WTC11 (cell line): ENCODE data around the gene CREB3L1. TPM values are rescaled to one million over a fixed set of nuclear protein-coding genes. Genes with fewer than 3 reads are reported as not detected.
A peak's percentile ranks its signal among the peaks of the same experiment; 100 is the strongest.

Source experiments
- ATAC-seq: fragments of 200-7000 bp; cut with Tn5 transposase; 2 replicates; pipeline ENCODE4 v1.10.0; 2021; ENCODE audit warnings: mild to moderate bottlenecking, moderate library complexity
- CTCF ChIA-PET: fragments of 300-600 bp; sonication (Branson Sonifier 250); formaldehyde crosslinking; loops from one replicate; lab custom pipeline; 2021; ENCODE audit warnings: antibody characterized with exemption; lab: Charles Lee
- POLR2A ChIA-PET: fragments of 350-600 bp; sonication (Branson Sonifier 250); formaldehyde crosslinking; loops from one replicate; lab custom pipeline; 2021; ENCODE audit warnings: antibody characterized with exemption; lab: Charles Lee
- DNase-seq: peaks from one replicate; pipeline ENCODE4 v3.0.0; 2021; ENCODE audit warnings: low spot score
- H3K27ac Mint-ChIP-seq: 2 replicates; pipeline ENCODE4 v1.8.0; 2021; ENCODE audit warnings: mixed read lengths
- H3K27me3 Mint-ChIP-seq: 2 replicates; pipeline ENCODE4 v1.8.0; 2021; ENCODE audit warnings: low read depth, mild to moderate bottlenecking, moderate library complexity, mixed read lengths
- H3K36me3 Mint-ChIP-seq: 2 replicates; pipeline ENCODE4 v1.8.0; 2021; ENCODE audit warnings: mixed read lengths
- H3K4me1 Mint-ChIP-seq: 2 replicates; pipeline ENCODE4 v1.8.0; 2022; ENCODE audit warnings: mixed read lengths
- H3K4me3 Mint-ChIP-seq: 2 replicates; pipeline ENCODE4 v1.8.0; 2021; ENCODE audit warnings: mild to moderate bottlenecking, moderate library complexity, mixed read lengths
- H3K9me3 Mint-ChIP-seq: 2 replicates; pipeline ENCODE4 v1.8.0; 2021; ENCODE audit warnings: mixed read lengths
- CBFB ChIP-seq: sonication (generic); formaldehyde crosslinking; IDR thresholded peaks from 2 replicates; pipeline ENCODE4 v1.8.1; 2022; ENCODE audit warnings: mild to moderate bottlenecking, low read depth, missing genetic modification reagents
- CREM ChIP-seq: sonication (generic); formaldehyde crosslinking; IDR thresholded peaks from 2 replicates; pipeline ENCODE4 v1.8.1; 2022; ENCODE audit warnings: mild to moderate bottlenecking, missing genetic modification reagents, moderate library complexity
- E2F4 ChIP-seq: sonication (generic); formaldehyde crosslinking; IDR thresholded peaks from 2 replicates; pipeline ENCODE4 v1.8.1; 2022; ENCODE audit warnings: low read depth, mild to moderate bottlenecking, moderate library complexity, missing genetic modification reagents, borderline replicate concordance
- ETV6 ChIP-seq: sonication (generic); formaldehyde crosslinking; IDR thresholded peaks from 2 replicates; pipeline ENCODE4 v1.8.1; 2022; ENCODE audit warnings: mild to moderate bottlenecking, missing genetic modification reagents
- GTF2I ChIP-seq: fragments of 250-450 bp; sonication (Bioruptor Pico); conservative IDR thresholded peaks from 2 replicates; pipeline ENCODE4 v1.4.0; 2021; ENCODE audit warnings: mild to moderate bottlenecking
- HMGA2 ChIP-seq: fragments of 250-450 bp; sonication (Bioruptor Pico); IDR thresholded peaks from 2 replicates; pipeline ENCODE4 v1.4.0; 2021; ENCODE audit warnings: mild to moderate bottlenecking, moderate library complexity
- JUN ChIP-seq: sonication (generic); formaldehyde crosslinking; IDR thresholded peaks from 2 replicates; pipeline ENCODE4 v1.8.0; 2023; ENCODE audit warnings: mild to moderate bottlenecking, missing genetic modification reagents
- KAT7 ChIP-seq: sonication (generic); formaldehyde crosslinking; IDR thresholded peaks from 2 replicates; pipeline ENCODE4 v1.8.1; 2023; ENCODE audit warnings: missing genetic modification reagents, mild to moderate bottlenecking, borderline replicate concordance
- MXD4 ChIP-seq: fragments of 250-450 bp; sonication (Bioruptor Pico); IDR thresholded peaks from 2 replicates; pipeline ENCODE4 v1.8.0; 2021; ENCODE audit warnings: mild to moderate bottlenecking, moderate library complexity, borderline replicate concordance
- NFATC4 ChIP-seq: fragments of 250-450 bp; sonication (Bioruptor Pico); IDR thresholded peaks from 2 replicates; pipeline ENCODE4 v1.9.0; 2021; ENCODE audit warnings: mild to moderate bottlenecking
- NFE2L1 ChIP-seq: sonication (generic); formaldehyde crosslinking; IDR thresholded peaks from 2 replicates; pipeline ENCODE4 v1.8.1; 2023; ENCODE audit warnings: missing genetic modification reagents
- NFYB ChIP-seq: sonication (generic); formaldehyde crosslinking; conservative IDR thresholded peaks from 2 replicates; pipeline ENCODE4 v1.8.0; 2022; ENCODE audit warnings: low read depth, missing genetic modification reagents
- TEAD1 ChIP-seq: sonication (generic); formaldehyde crosslinking; IDR thresholded peaks from 2 replicates; pipeline ENCODE4 v1.8.0; 2022; ENCODE audit warnings: mild to moderate bottlenecking, missing genetic modification reagents
- TEAD4 ChIP-seq: sonication (generic); formaldehyde crosslinking; IDR thresholded peaks from 2 replicates; pipeline ENCODE4 v1.8.0; 2022; ENCODE audit warnings: mild to moderate bottlenecking, missing genetic modification reagents
- TP53 ChIP-seq: sonication (generic); formaldehyde crosslinking; IDR thresholded peaks from 2 replicates; pipeline ENCODE4 v1.8.1; 2023; ENCODE audit warnings: mild to moderate bottlenecking, missing genetic modification reagents
- ZNF219 ChIP-seq: sonication (generic); formaldehyde crosslinking; IDR thresholded peaks from 2 replicates; pipeline ENCODE4 v1.8.0; 2023; ENCODE audit warnings: missing genetic modification reagents, mild to moderate bottlenecking, borderline replicate concordance
- ZNF416 ChIP-seq: fragments of 250-450 bp; sonication (Bioruptor Pico); IDR thresholded peaks from 2 replicates; pipeline ENCODE4 v1.9.0; 2021; ENCODE audit warnings: mild to moderate bottlenecking, inconsistent platforms
- ZNF423 ChIP-seq: fragments of 250-450 bp; sonication (Bioruptor Pico); IDR thresholded peaks from 2 replicates; pipeline ENCODE4 v2.1.2; 2022; ENCODE audit warnings: mild to moderate bottlenecking, moderate library complexity
- total RNA-seq: library from RNA; stranded (reverse); gene quantifications from 3 replicates; pipeline ENCODE4 v1.2.3, GENCODE V29; 2021
- TF ChIP-seq, protein P1 (sequence below): fragments of 250-450 bp; sonication (Bioruptor Pico); conservative IDR thresholded peaks from 2 replicates; pipeline ENCODE4 v1.9.0; 2021; ENCODE audit warnings: mild to moderate bottlenecking
- TF ChIP-seq, protein P2 (sequence below): sonication (generic); formaldehyde crosslinking; IDR thresholded peaks from 2 replicates; pipeline ENCODE4 v1.8.0; 2022; ENCODE audit warnings: mild to moderate bottlenecking, missing genetic modification reagents

The CREB3L1 gene
- total RNA-seq, 1 experiment from 2014 or later: 10.9 TPM

DNA sequence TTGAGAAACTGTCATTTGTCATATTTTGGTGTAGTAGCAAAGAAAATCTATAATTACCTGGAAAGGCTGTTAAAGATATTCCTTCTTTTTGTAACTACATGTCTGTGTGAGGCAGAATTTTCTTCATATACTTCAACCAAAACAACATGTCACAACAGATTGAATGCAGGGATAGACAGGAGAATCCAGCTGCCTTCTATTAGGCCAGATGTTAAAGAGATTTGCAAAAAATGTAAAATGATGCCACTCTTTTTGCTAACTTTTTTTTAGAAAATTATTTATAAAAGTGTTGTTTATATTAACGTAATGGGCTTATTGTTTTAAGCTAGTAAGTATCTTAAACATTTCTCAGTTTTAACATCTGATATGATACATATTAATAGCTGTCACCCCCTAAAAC lies 82.5 kb downstream of the CREB3L1 start:
- ChIA-PET CTCF (interaction anchor here (0.6 to 11.8 kb wide), 10 partner anchors 8 to 175 kb away, joined by 3 to 231 read pairs (median 4); no protein-coding TSS in a partner anchor), POLR2A (interaction anchor here (0.6 kb wide), 2 partner anchors 117 to 445 kb away, joined by 3 to 4 read pairs; no protein-coding TSS in a partner anchor)
- H3K4me3 Mint-ChIP-seq: no peak overlapping the region
- no peaks in the 10 kb centered on the region for H3K9me3 Mint-ChIP-seq
- H3K27me3 Mint-ChIP-seq: no peaks in the 10 kb centered on the region
- peaks cover 2% of the 10 kb centered on the region; the same call in 1 of the 2 replicates for H3K36me3 Mint-ChIP-seq
- no peak overlapping the region for H3K27ac Mint-ChIP-seq
- peaks cover 38% of the 10 kb centered on the region for H3K4me1 Mint-ChIP-seq
- no peak for DNase-seq
- ATAC-seq: no peak
- no peak for TF ChIP-seq NFATC4 (CRISPR knock-in tag)
- TF ChIP-seq ETV6 (CRISPR knock-in tag): no peak
- TF ChIP-seq TP53 (CRISPR knock-in tag): no peak
- no peak for TF ChIP-seq CBFB
- no peak for TF ChIP-seq ZNF416 (CRISPR knock-in tag)
- TF ChIP-seq GTF2I: no peak

- TF ChIP-seq ZNF416 (CRISPR knock-in tag) (no peak), MXD4 (CRISPR knock-in tag) (no peak), HMGA2 (no peak), TEAD1 (CRISPR knock-in tag) (no peak), KAT7 (CRISPR knock-in tag) (no peak), JUN (CRISPR knock-in tag) (no peak), NFE2L1 (CRISPR knock-in tag) (no peak), CREM (CRISPR knock-in tag) (no peak), ZNF423 (CRISPR knock-in tag) (no peak), E2F4 (CRISPR knock-in tag) (no peak), TEAD4 (no peak), ZNF219 (no peak), NFYB (CRISPR knock-in tag) (no peak)
- TF ChIP-seq, protein P1, sequence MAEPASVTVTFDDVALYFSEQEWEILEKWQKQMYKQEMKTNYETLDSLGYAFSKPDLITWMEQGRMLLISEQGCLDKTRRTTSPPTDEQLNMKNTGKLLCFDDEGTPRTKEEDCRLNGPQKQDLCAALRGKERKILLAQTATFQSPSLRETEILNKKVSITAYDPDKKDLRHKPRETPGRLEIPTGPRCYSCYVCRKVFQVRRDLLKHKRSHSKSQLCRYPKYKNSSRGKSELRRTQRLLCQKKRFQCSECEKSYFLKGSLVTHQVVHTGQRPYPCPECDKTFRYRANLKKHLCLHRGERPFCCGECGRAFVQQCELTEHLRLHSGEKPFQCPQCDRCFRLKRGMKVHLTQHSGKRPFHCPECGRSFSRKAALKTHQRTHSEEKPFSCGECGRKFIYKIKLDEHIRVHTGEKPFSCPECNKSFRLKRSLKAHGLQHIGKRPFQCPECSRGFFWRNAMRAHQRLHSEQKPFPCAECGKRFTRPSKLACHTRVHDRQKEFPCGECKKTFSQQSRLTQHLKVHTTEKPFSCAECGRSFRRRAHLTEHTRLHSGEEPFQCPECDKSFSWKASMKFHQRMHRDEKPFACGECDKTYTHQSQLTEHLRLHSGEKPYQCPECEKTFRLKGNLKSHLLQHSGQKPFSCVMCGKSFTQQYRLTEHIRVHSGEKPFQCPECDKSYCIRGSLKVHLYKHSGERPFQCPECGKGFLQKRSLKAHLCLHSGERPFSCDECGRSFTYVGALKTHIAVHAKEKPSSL (CRISPR knock-in tag): no peak
- TF ChIP-seq, protein P2, sequence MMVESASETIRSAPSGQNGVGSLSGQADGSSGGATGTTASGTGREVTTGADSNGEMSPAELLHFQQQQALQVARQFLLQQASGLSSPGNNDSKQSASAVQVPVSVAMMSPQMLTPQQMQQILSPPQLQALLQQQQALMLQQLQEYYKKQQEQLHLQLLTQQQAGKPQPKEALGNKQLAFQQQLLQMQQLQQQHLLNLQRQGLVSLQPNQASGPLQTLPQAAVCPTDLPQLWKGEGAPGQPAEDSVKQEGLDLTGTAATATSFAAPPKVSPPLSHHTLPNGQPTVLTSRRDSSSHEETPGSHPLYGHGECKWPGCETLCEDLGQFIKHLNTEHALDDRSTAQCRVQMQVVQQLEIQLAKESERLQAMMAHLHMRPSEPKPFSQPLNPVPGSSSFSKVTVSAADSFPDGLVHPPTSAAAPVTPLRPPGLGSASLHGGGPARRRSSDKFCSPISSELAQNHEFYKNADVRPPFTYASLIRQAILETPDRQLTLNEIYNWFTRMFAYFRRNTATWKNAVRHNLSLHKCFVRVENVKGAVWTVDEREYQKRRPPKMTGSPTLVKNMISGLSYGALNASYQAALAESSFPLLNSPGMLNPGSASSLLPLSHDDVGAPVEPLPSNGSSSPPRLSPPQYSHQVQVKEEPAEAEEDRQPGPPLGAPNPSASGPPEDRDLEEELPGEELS (CRISPR knock-in tag): no peak
- H3K27me3 Mint-ChIP-seq: no peaks in the 10 kb centered on the region
- H3K4me1 Mint-ChIP-seq: peaks cover 38% of the 10 kb centered on the region
- H3K27ac Mint-ChIP-seq: peak overlapping the region; percentile 51; the same call in 1 of the 2 replicates
- peaks cover 2% of the 10 kb centered on the region; the same call in 1 of the 2 replicates for H3K36me3 Mint-ChIP-seq
- DNase-seq: no peak
- H3K4me3 Mint-ChIP-seq: no peak overlapping the region
- ChIA-PET CTCF (interaction anchor here (0.8 to 11.8 kb wide), 13 partner anchors 9 to 129 kb away, joined by 3 to 231 read pairs (median 3); partner anchors contain the start of gene DGKZ), POLR2A (interaction anchor here (1.0 to 1.4 kb wide), 2 partner anchors 9 to 65 kb away, joined by 3 read pairs; no protein-coding TSS in a partner anchor)
- no peak for ATAC-seq
- H3K9me3 Mint-ChIP-seq: no peaks in the 10 kb centered on the region
Measured at GRCh38 chr11:46360878-46361277, 83.4 kb downstream of the CREB3L1 start.
